B cell (primary cell): ENCODE measurements around the gene TDRD12. TPM values are rescaled to one million over a fixed set of nuclear protein-coding genes. Genes with fewer than 3 reads are reported as not detected.

Source experiments
- ATAC-seq: fragments of 200-7000 bp; cut with Tn5 transposase; one replicate; pipeline ENCODE4 v1.10.0; 2021; ENCODE audit warnings: low read depth, mild to moderate bottlenecking, moderate number of reproducible peaks, moderate library complexity
- CTCF ChIA-PET: fragments of 350-600 bp; sonication (Branson Sonifier 250); formaldehyde crosslinking; loops from one replicate; lab custom pipeline; 2021; ENCODE audit warnings: antibody characterized with exemption, inconsistent platforms; lab: Charles Lee
- POLR2A ChIA-PET: fragments of 350-600 bp; sonication (Branson Sonifier 250); formaldehyde crosslinking; loops from one replicate; lab custom pipeline; 2021; ENCODE audit warnings: antibody characterized with exemption; lab: Charles Lee
- DNase-seq: peaks from one replicate; pipeline ENCODE4 v3.0.0; 2013
- H2AFZ ChIP-seq: 2 replicates; pipeline ENCODE4 v1.6.1; 2012; ENCODE audit warnings: mild to moderate bottlenecking, low read depth, low read length; ENCODE audit not compliant: insufficient read depth, poor library complexity, severe bottlenecking
- H3K27ac ChIP-seq, 2 donors: 1 replicate in 1 of 2; 2 replicates in 1 of 2; pipeline ENCODE4 v1.5.1; 2012 to 2013; ENCODE audit warnings: low read length in 2 of 2, mild to moderate bottlenecking in 2 of 2, moderate library complexity in 1 of 2
- H3K27me3 ChIP-seq, 4 experiments: fragments of 200-600 bp in 1 of 4; sonication (generic) in 1 of 4; replicated peaks in 1 of 4; 1 replicate in 2 of 4; 2 replicates in 2 of 4; pipeline versions ENCODE4 v1.6.1 to v1.7.0; 2013 to 2016; ENCODE audit warnings: low read length in 3 of 4, mild to moderate bottlenecking in 2 of 4, mixed read lengths in 1 of 4, moderate library complexity in 1 of 4; ENCODE audit not compliant: insufficient read depth in 4 of 4, control insufficient read depth in 3 of 4; ENCODE audit errors: control extremely low read depth in 1 of 4
- H3K36me3 ChIP-seq, 2 experiments: replicated peaks in 1 of 2; 1 replicate in 1 of 2; 2 replicates in 1 of 2; pipeline versions ENCODE4 v1.6.1 to v1.7.1; 2013; ENCODE audit warnings: low read length in 1 of 2; ENCODE audit not compliant: insufficient read depth in 2 of 2, control insufficient read depth in 1 of 2; ENCODE audit errors: control extremely low read depth in 1 of 2, extremely low read depth in 1 of 2
- H3K4me1 ChIP-seq, 2 donors: fragments of 200-600 bp in 1 of 2; sonication (generic) in 1 of 2; 1 replicate in 1 of 2; 2 replicates in 1 of 2; pipeline versions ENCODE4 v1.5.1 to v1.6.1; 2013 to 2017; ENCODE audit warnings: low read length in 2 of 2; ENCODE audit not compliant: control insufficient read depth in 2 of 2, insufficient read depth in 2 of 2
- H3K4me2 ChIP-seq: replicated peaks from 2 replicates; pipeline ENCODE3; 2012; ENCODE audit warnings: mild to moderate bottlenecking, low read depth, low read length; ENCODE audit not compliant: poor library complexity, severe bottlenecking
- H3K4me3 ChIP-seq, 5 experiments: fragments of 200-600 bp in 1 of 5; sonication (generic) in 1 of 5; 1 replicate in 3 of 5; 2 replicates in 2 of 5; pipeline versions ENCODE4 v1.5.1 to v1.7.0; 2011 to 2016; ENCODE audit warnings: low read length in 4 of 5, mild to moderate bottlenecking in 4 of 5, low read depth in 2 of 5, control low read depth in 1 of 5, moderate library complexity in 1 of 5; ENCODE audit not compliant: insufficient read depth in 1 of 5; ENCODE audit errors: control extremely low read depth in 1 of 5, extremely low read depth in 1 of 5
- H3K79me2 ChIP-seq: fragments of 200-600 bp; sonication (generic); one replicate; pipeline ENCODE4 v1.6.0; 2016; ENCODE audit warnings: low read length; ENCODE audit not compliant: control insufficient read depth, insufficient read depth
- H3K9ac ChIP-seq: fragments of 200-600 bp; sonication (generic); 2 replicates; pipeline ENCODE4 v1.6.1; 2017; ENCODE audit warnings: mild to moderate bottlenecking, low read length, moderate library complexity
- H3K9me3 ChIP-seq, 3 donors: one replicate each; pipeline versions ENCODE4 v1.6.1 to v1.7.1; 2013; ENCODE audit warnings: low read length in 2 of 3; ENCODE audit not compliant: control insufficient read depth in 2 of 3, insufficient read depth in 1 of 3; ENCODE audit errors: control extremely low read depth in 1 of 3
- H4K20me1 ChIP-seq: 2 replicates; pipeline ENCODE4 v1.6.0; 2012; ENCODE audit warnings: mild to moderate bottlenecking, low read length; ENCODE audit not compliant: insufficient read depth, control insufficient read depth, poor library complexity, severe bottlenecking
- H3K27ac Mint-ChIP-seq: one replicate; pipeline ENCODE4 v1.8.0; 2021; ENCODE audit warnings: mixed read lengths
- H3K27me3 Mint-ChIP-seq: one replicate; pipeline ENCODE4 v1.8.0; 2021; ENCODE audit warnings: mixed read lengths
- H3K4me1 Mint-ChIP-seq: one replicate; pipeline ENCODE4 v1.8.0; 2021; ENCODE audit warnings: mixed read lengths
- H3K4me3 Mint-ChIP-seq: one replicate; pipeline ENCODE4 v1.8.0; 2021; ENCODE audit warnings: mixed read lengths
- H3K9me3 Mint-ChIP-seq: one replicate; pipeline ENCODE4 v1.8.0; 2022; ENCODE audit warnings: mixed read lengths; ENCODE audit not compliant: insufficient read depth
- CTCF ChIP-seq: fragments of 200-600 bp; IDR thresholded peaks from one replicate; pipeline ENCODE4 v1.8.0; 2022; ENCODE audit warnings: antibody characterized with exemption, mild to moderate bottlenecking
- EZH2 ChIP-seq: IDR thresholded peaks from 2 replicates; pipeline ENCODE4 v1.6.1; 2012; ENCODE audit warnings: borderline replicate concordance, low read depth, mild to moderate bottlenecking, moderate library complexity, low read length; ENCODE audit not compliant: insufficient read depth, poor library complexity, severe bottlenecking
- WGBS: methylation state at CpG from one replicate; pipeline ENCODE4 v1.1.5; 2013; ENCODE audit warnings: missing lambda C conversion rate; ENCODE audit not compliant: insufficient coverage; 5-methylcytosine and 5-hydroxymethylcytosine counted together
- intact Hi-C: fragments of 100-400 bp; cut with micrococcal nuclease; formaldehyde crosslinking; loops from one replicate; pipeline ENCODE4 v1.10.0; 2022
- polyA plus RNA-seq: library from polyadenylated mRNA; depleted of rRNA; stranded (reverse); fragments of >200 nt; gene quantifications from 2 replicates; pipeline ENCODE4 v1.2.3, GENCODE V29; 2012
- total RNA-seq, 2 donors: library from RNA; stranded (reverse); fragments of 120-200 nt in 1 of 2; gene quantifications; 1 replicate in 1 of 2; 2 replicates in 1 of 2; pipeline versions ENCODE4 v1.2.3 to v1.2.4, GENCODE V29; 2013 to 2022

The TDRD12 gene
- total and polyA plus RNA-seq, 2 donors (not counting 1 experiment from before 2014, with no cell fraction given): 0.30 to 1.1 TPM

GRCh38 chr19:32828139-32828538 lies 108.6 kb downstream of the TDRD12 start:
- H3K4me1 Mint-ChIP-seq: no peaks in the 10 kb centered on the region
- H3K27me3 Mint-ChIP-seq: peaks cover 18% of the 10 kb centered on the region
- no peak overlapping the region for H3K27ac Mint-ChIP-seq
- CTCF ChIA-PET: no interaction called here
- no peak overlapping the region for H3K4me3 Mint-ChIP-seq
- H3K36me3 ChIP-seq: no peaks in the 10 kb centered on the region
- no peaks in the 10 kb centered on the region for H3K9me3 Mint-ChIP-seq
- no peak overlapping the region for H2AFZ ChIP-seq
- TF ChIP-seq EZH2: no peak
- H3K79me2 ChIP-seq: no peaks in the 10 kb centered on the region
- POLR2A ChIA-PET: no interaction called here
- DNase-seq (no peak), ATAC-seq (no peak)
- peaks cover 0 to 3% (median 0%) of the 10 kb centered on the region in 4 experiments for H3K27me3 ChIP-seq
- intact Hi-C loops: no loop called here
- H4K20me1 ChIP-seq: no peaks in the 10 kb centered on the region
- 92% methylated on average over 4 of the region's 4 CpGs for WGBS
- no peaks in the 10 kb centered on the region for H3K4me1 ChIP-seq
- no peak overlapping the region for H3K9ac ChIP-seq
- H3K4me2 ChIP-seq: no peak overlapping the region
- peaks cover 0 to 4% (median 0%) of the 10 kb centered on the region in 3 donors for H3K9me3 ChIP-seq
- no peak overlapping the region for H3K4me3 ChIP-seq
- H3K27ac ChIP-seq: no peak overlapping the region

GRCh38 chr19:32828643-32829344 lies 109.2 kb downstream of the TDRD12 start:
- Histone ChIP-seq H2AFZ (no peak overlapping the region), H4K20me1 (no peaks in the 10 kb centered on the region), H3K9me3 (peaks cover 0 to 4% (median 0%) of the 10 kb centered on the region in 3 donors), H3K4me2 (no peak overlapping the region), H3K79me2 (no peaks in the 10 kb centered on the region), H3K36me3 (no peaks in the 10 kb centered on the region), H3K4me1 (no peaks in the 10 kb centered on the region), H3K4me3 (no peak overlapping the region), H3K27ac (no peak overlapping the region), H3K9ac (no peak overlapping the region), H3K27me3 (peaks cover 0 to 2% (median 0%) of the 10 kb centered on the region in 4 experiments)
- ChIA-PET POLR2A (no interaction called here), CTCF (interaction anchor here (0.6 kb wide), 1 partner anchor 96 kb away, joined by 3 read pairs; no protein-coding TSS in a partner anchor)
- no peak for DNase-seq
- no peak for TF ChIP-seq EZH2
- no peak for TF ChIP-seq CTCF
- Mint-ChIP-seq H3K4me1 (no peaks in the 10 kb centered on the region), H3K9me3 (no peaks in the 10 kb centered on the region), H3K27ac (no peak overlapping the region), H3K27me3 (peaks cover 12% of the 10 kb centered on the region), H3K4me3 (no peak overlapping the region)
- intact Hi-C loops: no loop called here
- WGBS: 100% methylated on average over 12 of the region's 15 CpGs
- no peak for ATAC-seq
